Activated CD8-positive, alpha-beta memory T cell treated with anti-CD3 and anti-CD28 coated beads, Interleukin-2, amount 50 U/mL, for 48 hours (primary cell): ENCODE results near the gene CNPY3.
"Not testable (repeated sequence)": the region's sequence is repeated elsewhere in the genome, so short reads cannot be mapped to it uniquely, and the experiment has no call there.

ENCODE experiments used
- DNase-seq: peaks from one replicate; pipeline ENCODE4 v3.0.0-alpha.2; 2020

The CNPY3 gene

DNA sequence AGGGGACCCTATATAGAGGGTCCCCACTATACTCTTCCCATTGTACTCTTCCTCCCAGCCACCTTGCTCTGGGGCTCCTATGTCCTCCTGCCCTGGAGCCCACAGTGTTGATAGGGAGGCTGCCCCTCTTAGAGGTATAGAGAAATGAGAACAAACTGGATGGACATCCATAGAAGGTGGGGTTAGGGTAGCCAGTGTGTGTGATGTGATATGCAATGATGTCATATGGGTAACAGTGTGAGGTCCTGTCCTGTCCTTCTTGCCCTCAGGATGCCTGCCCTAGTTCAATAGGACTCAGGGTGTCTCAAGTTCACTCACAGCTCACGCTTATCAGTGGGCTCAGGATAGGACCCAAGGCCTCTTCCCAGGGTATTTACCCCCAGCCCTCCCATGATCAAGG is 13.0 kb upstream of the CNPY3 start:
- DNase-seq, result no peak

DNA sequence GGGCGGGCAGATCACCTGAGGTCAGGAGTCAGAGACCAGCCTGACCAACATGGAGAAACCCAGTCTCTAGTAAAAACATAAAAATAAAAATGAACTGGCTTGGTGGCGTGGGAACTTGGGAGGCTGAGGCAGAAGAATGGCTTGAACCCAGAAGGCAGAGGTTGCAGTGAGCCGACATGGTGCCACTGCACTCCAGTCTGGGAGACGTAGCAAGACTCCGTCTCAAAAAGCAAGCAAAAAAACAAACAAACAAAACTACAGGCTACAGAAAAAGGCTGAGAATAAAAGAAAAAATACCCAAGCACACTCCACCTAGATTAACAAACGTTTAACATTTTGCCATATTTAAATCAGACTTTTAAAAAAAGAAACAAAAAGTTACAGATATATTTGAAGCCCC is 7.5 kb upstream of the CNPY3 start:
- no peak for DNase-seq

- DNase-seq, result no peak
Observed at GRCh38 chr6:42923666-42924065, 5.6 kb upstream of the CNPY3 start.

DNA sequence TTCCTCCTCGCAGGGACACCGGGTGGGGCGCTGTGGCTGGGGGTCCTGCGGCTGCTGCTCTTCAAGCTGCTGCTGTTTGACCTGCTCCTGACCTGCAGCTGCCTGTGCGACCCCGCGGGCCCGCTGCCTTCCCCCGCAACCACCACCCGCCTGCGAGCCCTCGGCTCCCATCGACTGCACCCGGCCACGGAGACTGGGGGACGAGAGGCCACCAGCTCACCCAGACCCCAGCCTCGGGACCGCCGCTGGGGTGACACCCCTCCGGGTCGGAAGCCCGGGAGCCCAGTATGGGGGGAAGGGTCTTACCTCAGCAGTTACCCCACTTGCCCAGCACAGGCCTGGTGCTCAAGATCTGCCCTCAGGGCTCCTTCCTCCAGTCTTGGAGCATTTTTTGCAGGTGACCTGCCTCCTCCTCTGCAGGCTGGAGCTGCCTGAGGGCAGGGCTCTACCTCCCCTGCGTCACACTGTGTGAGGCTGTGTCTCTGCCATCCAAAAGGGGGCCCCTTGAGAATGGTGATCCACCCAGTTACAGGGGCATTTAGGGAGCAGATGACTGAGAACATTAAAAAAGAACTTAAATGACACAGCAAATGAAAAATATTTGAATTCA is 3.9 kb upstream of the CNPY3 start:
- DNase-seq, result no peak

GRCh38 chr6:42929821-42930360 is 611 bp downstream of the CNPY3 start:
- DNase-seq, result no peak

GRCh38 chr6:42932412-42932811 is 3.1 kb downstream of the CNPY3 start:
- no peak for DNase-seq

- no peak for DNase-seq
Observed at GRCh38 chr6:42933205-42933604, 3.9 kb downstream of the CNPY3 start.

GRCh38 chr6:42935322-42935721 is 6.0 kb downstream of the CNPY3 start:
- no peak for DNase-seq

- no peak for DNase-seq
Observed at GRCh38 chr6:42936398-42936797, 7.1 kb downstream of the CNPY3 start.

DNA sequence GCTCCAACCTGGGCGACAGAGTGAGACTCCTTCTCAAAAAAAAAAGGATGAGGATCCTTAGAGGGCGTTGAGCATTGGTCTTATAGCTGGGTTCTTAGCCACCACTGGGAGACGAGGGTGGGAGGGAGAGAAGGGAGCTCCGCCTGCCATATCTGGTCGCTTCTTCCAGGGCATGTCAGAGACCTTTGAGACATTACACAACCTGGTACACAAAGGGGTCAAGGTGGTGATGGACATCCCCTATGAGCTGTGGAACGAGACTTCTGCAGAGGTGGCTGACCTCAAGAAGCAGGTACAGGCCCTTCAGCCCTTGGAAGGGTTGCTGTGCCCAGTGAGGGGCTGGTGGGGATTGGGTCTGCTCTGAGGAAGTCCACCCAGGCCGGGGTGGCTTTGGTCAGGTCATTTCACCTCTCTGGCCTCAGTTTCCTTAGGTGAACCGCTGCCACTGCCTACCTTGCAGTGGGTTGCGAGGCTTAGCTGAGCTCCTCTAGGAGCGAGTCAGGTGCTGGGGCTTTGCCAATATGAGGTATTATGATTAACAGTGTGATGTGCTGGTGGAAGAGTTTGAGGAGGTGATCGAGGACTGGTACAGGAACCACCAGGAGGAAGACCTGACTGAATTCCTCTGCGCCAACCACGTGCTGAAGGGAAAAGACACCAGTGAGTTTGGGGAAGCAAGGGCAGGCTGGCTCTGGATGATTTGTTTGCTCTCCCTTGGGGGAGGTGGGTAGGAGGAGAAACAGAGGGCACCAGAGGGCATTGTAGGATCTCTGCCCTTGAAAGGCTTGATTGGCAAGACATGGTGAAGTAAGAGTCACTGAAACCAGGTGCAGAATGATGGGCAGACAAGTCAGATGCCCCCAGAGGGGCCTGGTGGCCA is 8.5 kb downstream of the CNPY3 start:
- DNase-seq, result no peak

DNA sequence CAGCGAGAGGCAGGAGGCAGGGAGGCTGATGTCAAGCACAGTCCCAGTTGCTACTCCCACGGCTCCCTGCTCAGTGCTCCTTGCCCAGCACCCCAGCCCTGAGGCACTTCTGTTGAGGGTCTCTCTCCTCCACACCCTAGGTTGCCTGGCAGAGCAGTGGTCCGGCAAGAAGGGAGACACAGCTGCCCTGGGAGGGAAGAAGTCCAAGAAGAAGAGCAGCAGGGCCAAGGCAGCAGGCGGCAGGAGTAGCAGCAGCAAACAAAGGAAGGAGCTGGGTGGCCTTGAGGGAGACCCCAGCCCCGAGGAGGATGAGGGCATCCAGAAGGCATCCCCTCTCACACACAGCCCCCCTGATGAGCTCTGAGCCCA is 9.1 kb downstream of the CNPY3 start:
- no peak for DNase-seq

DNA sequence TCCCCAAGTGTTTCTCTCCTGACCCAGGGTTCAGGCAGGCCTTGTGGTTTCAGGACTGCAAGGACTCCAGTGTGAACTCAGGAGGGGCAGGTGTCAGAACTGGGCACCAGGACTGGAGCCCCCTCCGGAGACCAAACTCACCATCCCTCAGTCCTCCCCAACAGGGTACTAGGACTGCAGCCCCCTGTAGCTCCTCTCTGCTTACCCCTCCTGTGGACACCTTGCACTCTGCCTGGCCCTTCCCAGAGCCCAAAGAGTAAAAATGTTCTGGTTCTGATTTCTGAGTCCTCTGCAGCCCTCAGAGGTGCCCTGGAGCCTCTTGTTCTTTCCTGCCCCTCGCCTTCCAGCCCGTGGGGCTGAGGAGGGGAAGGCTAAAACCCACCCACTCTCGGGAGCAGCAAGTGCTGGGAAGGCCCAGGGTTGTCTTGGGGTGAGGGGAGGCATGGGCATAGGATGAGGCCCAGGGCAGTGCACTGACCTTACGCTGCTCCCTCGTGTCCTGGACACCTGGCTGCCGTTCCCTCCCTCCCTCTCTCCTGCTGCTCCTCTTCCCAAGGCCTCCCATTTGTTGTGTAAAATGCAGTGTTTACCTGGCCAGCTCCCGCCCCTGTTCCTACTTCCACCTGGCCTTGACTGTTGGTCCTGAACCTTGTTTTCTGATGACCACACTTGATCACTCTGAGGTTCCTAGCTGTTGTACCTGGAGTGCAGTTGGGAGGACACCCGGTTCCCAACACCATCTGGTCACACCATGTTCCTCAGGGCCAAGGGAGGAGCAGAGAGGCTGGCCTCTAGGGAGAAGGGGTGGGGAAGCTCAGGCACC is 9.9 kb downstream of the CNPY3 start:
- no peak for DNase-seq

DNA sequence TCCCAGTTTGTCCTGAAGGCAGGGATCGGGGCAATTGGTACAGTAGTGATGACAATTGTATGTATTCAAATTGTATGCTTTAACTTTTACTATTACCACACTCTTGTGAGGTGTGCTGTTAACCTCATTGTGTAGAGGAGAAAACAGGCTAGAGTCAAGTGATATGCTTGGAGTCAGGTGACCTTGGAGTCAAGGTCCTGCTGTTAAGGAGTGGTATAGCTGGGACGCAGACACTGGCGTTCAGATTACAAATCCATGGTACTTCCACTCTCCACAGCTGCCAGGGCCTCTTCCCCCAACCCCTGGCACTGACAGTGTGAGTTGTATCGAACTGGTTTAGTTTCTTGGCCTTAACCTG is 10.5 kb downstream of the CNPY3 start:
- DNase-seq, result no peak

- DNase-seq, result no peak
Observed at GRCh38 chr6:42940493-42941045, 11.3 kb downstream of the CNPY3 start.

- not testable (repeated sequence) for DNase-seq
Observed at GRCh38 chr6:42941356-42941755, 12.1 kb downstream of the CNPY3 start.

GRCh38 chr6:42942444-42942843 is 13.2 kb downstream of the CNPY3 start:
- no peak for DNase-seq

GRCh38 chr6:42947950-42948349 is 18.7 kb downstream of the CNPY3 start:
- DNase-seq, result no peak

- DNase-seq, result no peak
Observed at GRCh38 chr6:42952389-42952788, 23.1 kb downstream of the CNPY3 start.

DNA sequence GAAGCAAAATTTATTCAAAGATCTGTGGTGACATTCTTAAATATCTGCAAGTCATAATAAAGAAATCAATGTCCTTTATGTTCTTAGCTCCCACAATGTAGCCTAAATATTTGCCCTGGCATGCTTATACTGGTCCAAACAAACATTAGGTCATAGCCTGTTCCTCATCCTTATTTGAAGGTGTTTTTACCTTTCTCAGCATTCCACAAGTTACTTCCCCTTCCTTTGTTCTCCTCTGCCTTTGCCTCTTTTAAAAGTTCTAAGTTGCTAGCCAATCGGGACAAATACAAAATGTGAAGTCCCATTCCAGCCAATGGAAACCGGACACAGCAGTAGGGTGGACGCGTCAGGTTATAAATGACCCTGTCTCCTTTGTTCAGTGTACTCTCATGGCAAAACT is 25.1 kb downstream of the CNPY3 start:
- not testable (repeated sequence) for DNase-seq

GRCh38 chr6:42958125-42958524 is 28.8 kb downstream of the CNPY3 start:
- DNase-seq, result no peak

DNA sequence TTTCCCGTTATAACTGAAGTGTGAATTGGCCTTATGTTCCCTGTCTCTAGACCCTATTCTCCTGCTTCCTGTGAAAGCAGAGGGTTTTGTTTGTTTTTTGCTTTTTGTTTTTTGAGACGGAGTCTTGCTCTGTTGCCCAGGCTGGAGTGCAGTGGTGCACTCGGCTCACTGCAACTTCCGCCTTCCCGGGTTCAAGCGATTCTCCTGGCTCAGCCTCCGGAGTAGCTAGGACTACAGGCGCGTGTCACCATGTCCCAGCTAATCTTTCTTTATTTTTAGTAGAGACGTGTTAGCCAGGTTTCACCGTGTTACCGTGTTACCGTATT is 30.6 kb downstream of the CNPY3 start:
- no peak for DNase-seq

- DNase-seq, result peak; percentile 67
Observed at GRCh38 chr6:42960243-42961019, 31.2 kb downstream of the CNPY3 start, which contains the start of gene GNMT. TSS of gene GNMT (plus strand) at chr6:42960754. CDS start at chr6:42960768, 14 bp downstream.
